ENCODE measurements around the gene BRD4.

Gene BRD4

DNA sequence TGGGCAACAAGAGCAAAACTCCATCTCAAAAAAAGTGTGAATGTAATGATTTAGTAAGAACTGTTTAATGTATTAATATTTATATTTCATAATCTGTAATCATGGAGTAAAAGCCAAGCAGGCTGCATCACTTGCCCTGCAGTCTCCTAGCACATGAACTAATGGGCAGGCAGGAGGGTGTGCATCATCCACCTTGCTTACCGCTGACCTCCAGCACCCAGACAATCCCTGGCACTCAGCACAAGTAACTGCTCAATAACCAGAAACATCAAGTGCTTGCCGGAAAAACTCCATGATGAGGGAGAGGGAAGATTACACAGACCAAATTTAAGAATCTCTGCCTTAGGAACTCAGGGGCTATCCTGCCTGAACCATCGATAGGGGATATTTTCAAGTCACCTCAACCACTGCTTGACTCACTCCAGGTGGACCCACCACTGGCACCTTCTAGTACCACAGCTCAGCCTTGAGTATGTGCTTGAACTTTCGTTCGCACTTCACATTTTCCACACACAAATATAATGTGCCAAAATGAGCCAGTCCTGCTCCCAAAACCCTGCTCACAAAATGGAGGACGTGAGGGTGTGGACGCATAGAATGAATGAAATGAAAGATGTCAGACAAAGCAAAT, 18.6 kb downstream of the BRD4 start:
- Histone ChIP-seq H3K4me1 (ENCODE audit: insufficient read depth, low read length) (peaks cover 15% of the 10 kb centered on the region), H3K36me3 (ENCODE audit: insufficient read depth, low read length) (no peaks in the 10 kb centered on the region), H3K9me3 (ENCODE audit: control insufficient read depth, insufficient read depth, low read length) (no peaks in the 10 kb centered on the region), H3K9ac (ENCODE audit: low read depth, low read length) (no peak overlapping the region)

DNA sequence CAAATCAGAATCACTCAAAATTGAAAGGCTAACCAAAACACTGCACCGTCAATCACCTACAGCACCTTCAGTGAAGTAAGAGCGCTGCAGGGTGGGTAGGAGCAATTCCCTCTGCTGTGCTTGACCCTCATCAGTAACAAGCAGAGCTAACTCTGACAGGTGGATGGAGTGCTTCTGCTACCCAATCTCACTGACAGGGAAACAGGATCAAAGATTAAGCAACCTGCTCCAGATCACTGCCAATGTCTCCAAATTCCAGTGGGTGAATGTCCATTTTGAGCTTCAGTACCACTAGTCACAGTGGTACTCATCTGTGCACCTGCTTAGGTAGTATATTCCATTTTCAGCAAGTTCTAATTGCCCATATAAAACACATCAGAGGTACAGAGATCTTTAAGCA, 25.2 kb downstream of the BRD4 start:
- Histone ChIP-seq H3K9me3 (ENCODE audit: control insufficient read depth, insufficient read depth, low read length) (no peaks in the 10 kb centered on the region), H3K9ac (ENCODE audit: low read depth, low read length) (no peak overlapping the region), H3K4me1 (ENCODE audit: insufficient read depth, low read length) (no peaks in the 10 kb centered on the region), H3K36me3 (ENCODE audit: insufficient read depth, low read length) (no peaks in the 10 kb centered on the region)

DNA sequence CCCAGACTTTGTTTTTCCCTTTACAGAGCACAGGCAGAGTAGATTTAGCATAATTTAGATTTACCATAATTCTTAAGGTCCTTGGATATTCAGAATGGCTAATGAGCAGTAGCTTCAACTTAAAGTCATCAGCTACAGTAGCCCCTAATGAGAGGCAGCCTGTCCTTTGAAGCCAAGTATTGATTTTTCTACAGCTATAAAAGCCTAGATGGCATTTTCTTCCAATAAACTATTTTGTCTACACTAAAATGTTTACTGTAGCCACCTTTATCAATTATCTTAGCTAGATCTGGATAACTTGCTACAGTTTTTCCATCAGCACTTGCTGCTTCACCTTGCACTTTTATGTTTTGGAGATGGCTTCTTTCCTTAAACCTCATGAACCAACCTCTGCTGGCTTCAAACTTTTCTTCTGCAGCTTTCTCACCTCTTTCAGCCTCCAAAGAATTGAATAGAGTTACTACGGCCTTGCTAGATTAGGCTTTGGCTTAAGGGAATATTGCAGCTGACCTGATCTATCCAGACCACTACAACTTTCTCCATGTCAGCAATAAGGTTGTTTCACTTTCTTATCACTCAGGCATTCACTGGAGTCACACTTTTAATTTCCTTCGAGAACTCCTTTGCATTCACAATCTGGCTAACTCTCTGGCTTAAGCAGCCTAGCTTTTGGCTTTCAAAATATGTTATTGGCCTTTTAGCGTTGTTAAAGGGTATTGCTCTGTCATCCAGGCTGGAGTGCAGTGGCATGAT, 26.6 kb downstream of the BRD4 start:
- Histone ChIP-seq H3K4me1 (ENCODE audit: insufficient read depth, low read length) (peaks cover 4% of the 10 kb centered on the region), H3K9me3 (ENCODE audit: control insufficient read depth, insufficient read depth, low read length) (no peaks in the 10 kb centered on the region), H3K9ac (ENCODE audit: low read depth, low read length) (no peak overlapping the region), H3K36me3 (ENCODE audit: insufficient read depth, low read length) (no peaks in the 10 kb centered on the region)

DNA sequence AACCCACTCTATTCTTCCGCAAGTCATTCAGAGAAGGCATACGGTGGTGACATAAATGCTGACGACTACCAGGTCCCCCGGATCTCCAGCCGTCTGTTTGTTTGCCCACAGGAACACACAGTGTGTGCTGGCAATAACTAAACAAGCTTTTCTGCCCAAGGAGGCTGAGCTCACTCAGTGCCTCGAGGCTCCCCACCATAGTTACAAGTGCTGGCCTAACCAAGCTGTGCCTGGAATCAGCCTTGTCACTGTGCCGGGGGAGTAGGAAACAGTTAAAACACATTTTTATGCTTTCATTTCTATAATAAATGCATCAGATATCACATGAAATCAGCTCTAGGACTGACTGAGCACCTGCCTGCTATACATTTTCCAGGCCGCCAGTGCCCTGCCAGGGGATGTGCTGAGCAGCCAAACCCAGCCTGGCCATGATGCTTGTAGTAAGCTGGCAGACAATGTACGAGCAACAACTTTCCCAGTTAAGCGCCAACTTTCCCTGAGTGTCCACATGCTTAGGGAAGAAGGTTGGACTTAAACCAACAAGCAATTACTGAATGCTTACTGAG, 28.1 kb downstream of the BRD4 start:
- Histone ChIP-seq H3K36me3 (ENCODE audit: insufficient read depth, low read length) (no peaks in the 10 kb centered on the region), H3K9ac (ENCODE audit: low read depth, low read length) (no peak overlapping the region), H3K9me3 (ENCODE audit: control insufficient read depth, insufficient read depth, low read length) (no peaks in the 10 kb centered on the region), H3K4me1 (ENCODE audit: insufficient read depth, low read length) (peaks cover 12% of the 10 kb centered on the region)

DNA sequence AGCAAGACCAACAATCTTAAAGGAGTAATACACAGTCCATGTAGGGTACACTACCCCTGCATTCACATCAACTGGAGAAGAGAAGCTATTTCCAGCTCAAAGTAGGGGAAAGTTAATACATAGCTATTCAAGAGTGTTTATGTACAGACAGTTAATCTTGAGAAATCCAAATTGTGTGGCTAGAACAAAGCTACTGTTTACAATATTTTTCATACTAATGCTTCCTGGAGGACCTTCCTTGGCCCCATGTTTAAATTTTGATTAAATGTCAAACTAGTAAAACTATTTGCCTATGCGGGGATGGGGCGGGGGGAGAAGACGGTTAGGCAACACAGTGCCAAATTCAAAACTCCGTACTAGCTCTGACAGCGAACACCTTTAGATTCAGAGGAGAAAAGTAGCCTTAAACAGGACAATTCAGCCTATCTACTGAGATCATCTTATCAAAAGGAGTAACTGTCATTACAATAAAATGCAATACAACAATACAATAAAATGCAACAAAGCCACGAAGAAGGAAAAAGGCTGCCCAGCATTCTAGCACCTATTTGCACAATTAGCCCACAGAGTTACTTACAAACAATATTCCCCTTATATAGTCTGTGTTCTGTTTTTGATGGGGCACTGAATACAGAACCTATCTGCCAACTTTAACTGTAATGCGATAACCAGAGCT, 29.1 kb downstream of the BRD4 start:
- Histone ChIP-seq H3K4me1 (ENCODE audit: insufficient read depth, low read length) (peaks cover 19% of the 10 kb centered on the region), H3K9ac (ENCODE audit: low read depth, low read length) (no peak overlapping the region)

DNA sequence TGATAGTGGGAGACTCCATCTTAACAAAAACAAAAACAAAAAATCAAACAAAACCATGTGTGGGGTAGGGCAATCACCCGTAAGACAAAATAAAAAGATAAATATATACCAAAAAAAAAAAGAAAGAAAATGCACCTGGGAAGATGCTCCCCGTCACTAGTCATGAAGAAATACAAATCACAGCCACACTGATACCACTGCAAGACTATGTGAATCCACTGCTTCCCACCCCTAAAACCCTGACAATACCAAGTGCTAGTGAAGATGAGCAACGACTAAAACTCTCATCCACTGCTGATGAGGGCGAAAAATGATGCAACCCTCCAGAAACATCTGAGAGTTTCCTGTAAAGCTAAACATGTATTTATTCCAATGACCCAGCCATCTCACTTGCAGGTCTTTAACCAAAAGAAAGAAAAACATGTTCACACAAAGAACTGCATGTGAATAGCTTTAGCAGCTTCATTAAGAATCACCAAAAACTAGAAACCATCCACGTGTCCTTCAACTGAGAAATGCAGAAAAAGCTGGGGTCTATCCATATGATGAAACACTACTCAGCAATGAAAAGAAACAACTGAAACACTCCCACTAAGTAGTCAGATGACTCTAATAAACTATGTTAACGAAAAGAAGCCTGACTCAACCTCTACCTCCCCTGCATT, 31.7 kb downstream of the BRD4 start:
- H3K9me3 ChIP-seq (ENCODE audit: control insufficient read depth, insufficient read depth, low read length): no peaks in the 10 kb centered on the region
- no peaks in the 10 kb centered on the region for H3K36me3 ChIP-seq (ENCODE audit: insufficient read depth, low read length)
- H3K4me1 ChIP-seq (ENCODE audit: insufficient read depth, low read length): peaks cover 32% of the 10 kb centered on the region
- H3K9ac ChIP-seq (ENCODE audit: low read depth, low read length): no peak overlapping the region

More for the DNA sequence above, 29.1 kb downstream of the BRD4 start:
- Histone ChIP-seq H3K9me3 (ENCODE audit: control insufficient read depth, insufficient read depth, low read length) (no peaks in the 10 kb centered on the region), H3K36me3 (ENCODE audit: insufficient read depth, low read length) (no peaks in the 10 kb centered on the region)

DNA sequence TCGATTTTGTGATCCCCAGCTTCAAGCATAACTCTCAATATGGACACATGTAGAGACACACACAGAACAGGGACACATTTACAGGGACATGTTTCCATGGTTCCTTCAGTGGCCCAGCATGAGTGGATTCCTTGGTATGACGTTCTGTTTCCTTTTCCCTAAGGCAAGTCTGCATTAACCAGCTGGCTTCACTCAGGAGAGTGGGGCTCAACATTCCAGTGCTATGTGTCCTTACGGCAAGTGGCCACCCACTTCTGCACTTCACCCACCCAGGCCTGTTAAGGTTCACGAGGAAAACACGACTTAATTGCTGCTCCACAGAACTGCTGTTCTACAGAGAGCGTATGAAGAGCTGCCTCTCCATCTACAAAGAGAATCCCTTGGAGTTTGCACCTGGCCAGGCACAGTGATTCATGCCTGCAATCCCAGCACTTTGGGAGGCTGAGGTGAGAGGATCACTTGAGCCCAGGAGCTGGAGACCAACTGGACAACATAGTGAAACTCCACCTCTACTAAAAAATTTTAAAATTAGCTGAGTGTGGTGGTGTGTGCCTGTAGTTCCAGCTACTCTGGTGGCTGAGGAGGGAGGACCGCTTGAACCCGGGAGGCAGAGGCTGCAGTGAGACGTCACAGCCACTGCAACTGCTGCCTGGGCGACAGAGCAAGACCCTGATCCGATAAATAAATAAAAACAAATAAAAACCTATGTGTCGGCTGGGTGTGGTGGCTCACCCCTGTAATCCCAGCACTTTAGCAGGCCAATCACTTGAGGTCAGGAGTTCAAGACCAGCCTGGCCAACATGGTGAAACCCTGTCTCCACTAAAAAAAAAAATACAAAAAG, 32.5 kb downstream of the BRD4 start:
- no peaks in the 10 kb centered on the region for H3K36me3 ChIP-seq (ENCODE audit: insufficient read depth, low read length)
- no peaks in the 10 kb centered on the region for H3K9me3 ChIP-seq (ENCODE audit: control insufficient read depth, insufficient read depth, low read length)
- no peak overlapping the region for H3K9ac ChIP-seq (ENCODE audit: low read depth, low read length)
- peaks cover 36% of the 10 kb centered on the region for H3K4me1 ChIP-seq (ENCODE audit: insufficient read depth, low read length)

DNA sequence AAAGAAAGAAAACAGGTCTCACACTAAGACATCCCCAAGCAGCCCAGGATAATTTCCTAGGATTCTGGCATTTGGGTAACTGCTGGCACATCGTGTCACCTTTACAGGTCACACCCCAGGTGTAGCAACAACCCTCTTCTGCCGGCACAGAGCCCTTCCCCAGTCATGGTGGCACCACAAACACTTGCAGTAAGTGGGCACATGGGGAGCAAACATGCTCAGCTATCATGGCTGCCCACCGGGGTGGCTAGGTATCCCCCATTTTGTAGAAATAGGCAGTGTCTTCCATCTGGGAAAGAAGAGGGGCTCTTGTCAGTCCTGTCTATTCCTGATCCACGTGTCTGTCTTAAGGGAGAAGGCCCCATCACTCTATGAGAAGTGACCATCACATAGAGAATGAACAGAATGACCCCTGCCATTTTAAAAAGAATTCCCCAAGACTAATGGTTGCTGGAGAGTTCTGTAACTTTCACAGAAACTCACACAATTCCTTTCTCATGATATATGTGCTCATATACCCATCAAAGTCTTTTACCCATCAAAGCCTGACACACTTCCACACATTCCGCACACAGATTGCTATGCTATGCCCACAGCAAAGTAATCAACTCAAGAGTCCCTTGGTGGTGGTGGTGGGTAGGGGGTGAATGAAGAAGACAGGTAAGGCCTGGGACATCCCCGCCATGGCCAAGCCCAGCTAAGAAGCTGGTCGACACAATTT, 33.3 kb downstream of the BRD4 start:
- Histone ChIP-seq H3K4me1 (ENCODE audit: insufficient read depth, low read length) (peaks cover 38% of the 10 kb centered on the region), H3K9me3 (ENCODE audit: control insufficient read depth, insufficient read depth, low read length) (no peaks in the 10 kb centered on the region), H3K9ac (ENCODE audit: low read depth, low read length) (no peak overlapping the region), H3K36me3 (ENCODE audit: insufficient read depth, low read length) (no peaks in the 10 kb centered on the region)

DNA sequence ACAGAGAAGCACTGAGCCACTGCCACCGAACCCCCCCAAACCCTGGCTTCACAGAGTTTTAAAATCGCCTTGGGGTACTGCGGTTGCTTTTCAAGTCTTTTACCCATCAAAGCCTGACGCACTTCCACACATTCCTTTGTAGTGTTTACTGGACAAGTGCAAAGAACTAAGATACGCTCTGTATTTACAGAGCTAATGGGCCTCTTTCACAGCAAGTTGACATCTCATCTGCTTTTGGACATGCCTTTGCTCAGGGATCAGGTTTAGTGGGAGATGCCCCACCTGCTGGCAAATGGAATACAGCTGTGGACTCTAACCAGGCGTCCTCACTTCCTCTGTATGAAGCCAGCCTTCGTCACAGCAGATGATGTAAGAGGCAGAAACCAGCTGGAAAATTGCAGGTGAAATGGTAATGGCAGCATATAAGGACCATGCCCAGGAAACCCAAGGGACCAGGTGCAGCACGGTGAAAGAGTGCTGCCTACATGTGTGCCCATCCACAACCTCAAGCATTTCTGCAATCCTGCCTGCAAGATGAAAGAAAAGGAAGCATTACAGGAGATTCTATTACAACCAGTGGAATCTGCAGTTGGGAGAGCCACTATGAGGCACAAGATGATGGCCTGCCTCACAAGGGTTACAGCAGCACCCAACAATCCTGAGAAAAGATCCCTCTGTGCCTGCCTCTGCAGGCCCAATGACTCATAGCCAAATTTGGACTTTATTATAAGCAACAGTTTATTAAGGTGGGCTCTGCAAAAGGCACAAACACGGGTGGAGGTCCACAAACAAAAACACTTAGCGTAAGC, 34.7 kb downstream of the BRD4 start:
- no peaks in the 10 kb centered on the region for H3K9me3 ChIP-seq (ENCODE audit: control insufficient read depth, insufficient read depth, low read length)
- H3K36me3 ChIP-seq (ENCODE audit: insufficient read depth, low read length): no peaks in the 10 kb centered on the region
- H3K9ac ChIP-seq (ENCODE audit: low read depth, low read length): no peak overlapping the region
- peaks cover 47% of the 10 kb centered on the region for H3K4me1 ChIP-seq (ENCODE audit: insufficient read depth, low read length)

DNA sequence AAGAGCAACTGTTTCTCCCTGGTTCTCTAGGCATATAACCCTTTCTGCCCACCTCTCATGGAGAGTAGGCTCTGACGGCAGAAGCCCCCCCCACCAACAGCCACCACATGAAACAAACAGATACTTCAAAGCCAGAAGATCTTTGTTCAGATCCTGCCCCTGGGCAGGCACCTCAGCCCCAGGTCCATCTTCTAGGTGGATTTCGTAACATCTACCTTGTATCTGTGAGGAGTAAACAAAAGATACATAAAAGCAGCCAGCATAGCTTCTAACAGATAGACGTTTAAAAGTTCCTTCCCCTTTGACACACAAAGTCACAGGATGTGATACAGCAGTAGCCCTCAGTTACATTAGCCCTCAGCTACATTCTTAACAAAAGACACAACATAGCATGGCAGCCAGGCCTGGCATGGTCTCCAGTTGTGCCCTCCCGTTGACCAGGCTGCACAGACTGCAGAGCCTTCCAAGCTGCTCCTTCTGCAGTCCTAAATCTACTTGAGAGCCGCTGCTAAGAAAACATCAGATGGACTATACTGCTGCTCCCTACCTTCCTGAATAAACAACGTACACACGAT, 35.4 kb downstream of the BRD4 start:
- Histone ChIP-seq H3K9me3 (ENCODE audit: control insufficient read depth, insufficient read depth, low read length) (no peaks in the 10 kb centered on the region), H3K36me3 (ENCODE audit: insufficient read depth, low read length) (no peaks in the 10 kb centered on the region), H3K9ac (ENCODE audit: low read depth, low read length) (no peak overlapping the region), H3K4me1 (ENCODE audit: insufficient read depth, low read length) (peaks cover 50% of the 10 kb centered on the region)

DNA sequence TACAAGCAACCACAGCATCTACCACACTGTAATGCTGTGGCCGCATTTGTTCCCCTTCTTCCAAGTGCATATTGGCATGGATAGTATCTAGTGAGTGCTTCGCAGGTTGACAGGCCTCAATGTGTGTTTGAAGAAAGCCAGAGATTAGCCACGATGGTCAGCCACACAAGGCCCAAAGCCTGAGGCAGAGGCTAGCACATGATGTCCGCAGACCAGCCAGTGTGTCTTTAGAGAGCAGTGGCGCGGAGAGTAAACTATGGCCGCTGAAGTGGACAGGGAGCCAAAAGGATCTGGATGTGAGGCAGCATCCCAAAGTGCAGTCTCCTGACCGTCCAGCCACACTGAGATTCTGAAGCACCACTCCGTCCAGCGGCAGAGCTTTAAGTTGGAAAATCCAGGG, 36.0 kb downstream of the BRD4 start:
- Histone ChIP-seq H3K36me3 (ENCODE audit: insufficient read depth, low read length) (no peaks in the 10 kb centered on the region), H3K4me1 (ENCODE audit: insufficient read depth, low read length) (peaks cover 56% of the 10 kb centered on the region), H3K9me3 (ENCODE audit: control insufficient read depth, insufficient read depth, low read length) (no peaks in the 10 kb centered on the region), H3K9ac (ENCODE audit: low read depth, low read length) (no peak overlapping the region)

DNA sequence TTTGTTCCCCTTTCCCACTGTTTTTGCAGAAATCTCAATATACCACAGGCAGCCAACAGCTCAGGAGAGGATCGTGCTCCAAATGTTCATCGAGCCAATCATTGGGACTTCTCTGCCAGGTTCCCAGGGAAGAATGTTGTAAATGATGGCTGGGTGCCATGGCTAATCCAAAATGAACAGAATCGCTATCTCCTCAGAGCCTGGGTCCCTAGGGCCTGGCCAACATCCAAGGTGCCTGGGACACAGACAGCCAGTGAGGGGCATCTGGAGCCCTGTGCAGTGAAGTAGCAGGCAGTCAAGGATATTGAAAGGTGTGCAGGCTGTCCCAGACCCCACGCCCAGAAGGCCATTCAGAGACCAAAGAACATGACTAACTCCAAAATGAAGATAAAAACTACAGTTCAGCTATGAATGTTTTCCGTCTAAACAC, 37.8 kb downstream of the BRD4 start:
- Histone ChIP-seq H3K36me3 (ENCODE audit: insufficient read depth, low read length) (no peaks in the 10 kb centered on the region), H3K9me3 (ENCODE audit: control insufficient read depth, insufficient read depth, low read length) (no peaks in the 10 kb centered on the region), H3K4me1 (ENCODE audit: insufficient read depth, low read length) (peaks cover 53% of the 10 kb centered on the region), H3K9ac (ENCODE audit: low read depth, low read length) (no peak overlapping the region)

All from ES-I3 (cell line).